Nephron progenitor cell (in vitro differentiated cells): Measurements from ENCODE around the gene TRERF1.

Experiments
- DNase-seq: peaks from one replicate; pipeline ENCODE4 v3.0.0; 2021
- H3K27ac Mint-ChIP-seq: 2 replicates; pipeline ENCODE4 v1.8.0; 2021; ENCODE audit warnings: mild to moderate bottlenecking, moderate library complexity, mixed read lengths
- H3K27me3 Mint-ChIP-seq: 2 replicates; pipeline ENCODE4 v1.8.0; 2021; ENCODE audit warnings: mild to moderate bottlenecking, low read depth, mixed read lengths; ENCODE audit not compliant: poor library complexity
- H3K36me3 Mint-ChIP-seq: 2 replicates; pipeline ENCODE4 v1.8.0; 2021; ENCODE audit warnings: low read depth, mixed read lengths
- H3K4me1 Mint-ChIP-seq: 2 replicates; pipeline ENCODE4 v1.8.0; 2021; ENCODE audit warnings: mixed read lengths
- H3K4me3 Mint-ChIP-seq: 2 replicates; pipeline ENCODE4 v1.8.0; 2021; ENCODE audit warnings: mild to moderate bottlenecking, moderate library complexity, mixed read lengths
- H3K9me3 Mint-ChIP-seq: 2 replicates; pipeline ENCODE4 v1.8.0; 2021; ENCODE audit warnings: mild to moderate bottlenecking, moderate library complexity, mixed read lengths
- TF ChIP-seq, protein P1 (sequence below): fragments of 200-600 bp; sonication (generic); IDR thresholded peaks from 2 replicates; pipeline ENCODE4 v1.5.0; 2021; ENCODE audit warnings: antibody characterized with exemption

Gene TRERF1

GRCh38 chr6:42279966-42280629, 171.6 kb downstream of the TRERF1 start:
- Mint-ChIP-seq H3K36me3 (peaks cover 8% of the 10 kb centered on the region), H3K9me3 (peaks cover 14% of the 10 kb centered on the region), H3K4me1 (peaks cover 41% of the 10 kb centered on the region), H3K4me3 (no peak overlapping the region), H3K27ac (no peak overlapping the region), H3K27me3 (peaks cover 10% of the 10 kb centered on the region)
- no peak for DNase-seq
- TF ChIP-seq, protein P1, sequence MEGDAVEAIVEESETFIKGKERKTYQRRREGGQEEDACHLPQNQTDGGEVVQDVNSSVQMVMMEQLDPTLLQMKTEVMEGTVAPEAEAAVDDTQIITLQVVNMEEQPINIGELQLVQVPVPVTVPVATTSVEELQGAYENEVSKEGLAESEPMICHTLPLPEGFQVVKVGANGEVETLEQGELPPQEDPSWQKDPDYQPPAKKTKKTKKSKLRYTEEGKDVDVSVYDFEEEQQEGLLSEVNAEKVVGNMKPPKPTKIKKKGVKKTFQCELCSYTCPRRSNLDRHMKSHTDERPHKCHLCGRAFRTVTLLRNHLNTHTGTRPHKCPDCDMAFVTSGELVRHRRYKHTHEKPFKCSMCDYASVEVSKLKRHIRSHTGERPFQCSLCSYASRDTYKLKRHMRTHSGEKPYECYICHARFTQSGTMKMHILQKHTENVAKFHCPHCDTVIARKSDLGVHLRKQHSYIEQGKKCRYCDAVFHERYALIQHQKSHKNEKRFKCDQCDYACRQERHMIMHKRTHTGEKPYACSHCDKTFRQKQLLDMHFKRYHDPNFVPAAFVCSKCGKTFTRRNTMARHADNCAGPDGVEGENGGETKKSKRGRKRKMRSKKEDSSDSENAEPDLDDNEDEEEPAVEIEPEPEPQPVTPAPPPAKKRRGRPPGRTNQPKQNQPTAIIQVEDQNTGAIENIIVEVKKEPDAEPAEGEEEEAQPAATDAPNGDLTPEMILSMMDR, result no peak

- H3K27ac Mint-ChIP-seq, result no peak overlapping the region
Observed at GRCh38 chr6:42279144-42279781, 172.5 kb downstream of the TRERF1 start.

DNA sequence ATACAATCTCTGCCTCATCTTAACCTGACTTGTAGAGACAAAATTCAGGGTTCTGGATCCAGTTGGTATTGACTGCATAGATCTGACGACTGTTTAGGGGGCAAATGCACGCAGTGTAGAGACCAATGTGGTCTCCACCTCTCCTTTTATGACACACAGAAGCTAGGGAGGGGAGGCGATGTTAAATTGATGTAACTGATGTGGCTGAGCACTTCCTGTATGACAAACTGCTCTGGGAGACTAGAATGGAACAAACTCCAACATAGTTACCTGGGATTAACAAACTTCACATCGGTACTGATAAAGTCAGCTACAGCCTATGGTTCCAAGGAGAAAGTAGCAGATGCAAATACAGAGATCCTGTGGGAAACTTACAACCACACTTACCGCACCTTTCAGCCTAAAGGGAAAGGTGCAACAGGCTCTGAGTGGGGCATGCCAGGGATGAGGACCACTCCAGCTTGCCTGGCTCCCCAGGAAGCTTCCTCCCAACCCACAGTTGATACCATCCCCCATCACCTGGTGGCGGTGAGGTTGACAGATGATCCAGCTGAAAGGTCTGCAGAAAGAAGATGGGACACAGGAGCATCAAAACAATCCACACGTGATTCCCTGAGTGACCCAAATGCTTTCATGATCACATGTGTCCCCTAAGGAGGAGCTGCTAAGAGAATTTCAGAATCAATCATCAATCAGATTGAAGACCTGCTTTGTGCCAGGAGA, 173.4 kb downstream of the TRERF1 start:
- peaks cover 14% of the 10 kb centered on the region for H3K9me3 Mint-ChIP-seq
- peaks cover 10% of the 10 kb centered on the region for H3K27me3 Mint-ChIP-seq
- TF ChIP-seq, protein P1, result no peak
- no peak for DNase-seq
- H3K4me1 Mint-ChIP-seq, result peaks cover 41% of the 10 kb centered on the region
- peaks cover 8% of the 10 kb centered on the region for H3K36me3 Mint-ChIP-seq
- no peak overlapping the region for H3K4me3 Mint-ChIP-seq
- H3K27ac Mint-ChIP-seq, result no peak overlapping the region

More at GRCh38 chr6:42279144-42279781, 172.5 kb downstream of the TRERF1 start:
- Mint-ChIP-seq H3K9me3 (peaks cover 14% of the 10 kb centered on the region), H3K4me1 (peaks cover 41% of the 10 kb centered on the region), H3K4me3 (no peak overlapping the region), H3K36me3 (peaks cover 8% of the 10 kb centered on the region), H3K27me3 (peaks cover 10% of the 10 kb centered on the region)
- TF ChIP-seq, protein P1, result no peak
- DNase-seq, result no peak

DNA sequence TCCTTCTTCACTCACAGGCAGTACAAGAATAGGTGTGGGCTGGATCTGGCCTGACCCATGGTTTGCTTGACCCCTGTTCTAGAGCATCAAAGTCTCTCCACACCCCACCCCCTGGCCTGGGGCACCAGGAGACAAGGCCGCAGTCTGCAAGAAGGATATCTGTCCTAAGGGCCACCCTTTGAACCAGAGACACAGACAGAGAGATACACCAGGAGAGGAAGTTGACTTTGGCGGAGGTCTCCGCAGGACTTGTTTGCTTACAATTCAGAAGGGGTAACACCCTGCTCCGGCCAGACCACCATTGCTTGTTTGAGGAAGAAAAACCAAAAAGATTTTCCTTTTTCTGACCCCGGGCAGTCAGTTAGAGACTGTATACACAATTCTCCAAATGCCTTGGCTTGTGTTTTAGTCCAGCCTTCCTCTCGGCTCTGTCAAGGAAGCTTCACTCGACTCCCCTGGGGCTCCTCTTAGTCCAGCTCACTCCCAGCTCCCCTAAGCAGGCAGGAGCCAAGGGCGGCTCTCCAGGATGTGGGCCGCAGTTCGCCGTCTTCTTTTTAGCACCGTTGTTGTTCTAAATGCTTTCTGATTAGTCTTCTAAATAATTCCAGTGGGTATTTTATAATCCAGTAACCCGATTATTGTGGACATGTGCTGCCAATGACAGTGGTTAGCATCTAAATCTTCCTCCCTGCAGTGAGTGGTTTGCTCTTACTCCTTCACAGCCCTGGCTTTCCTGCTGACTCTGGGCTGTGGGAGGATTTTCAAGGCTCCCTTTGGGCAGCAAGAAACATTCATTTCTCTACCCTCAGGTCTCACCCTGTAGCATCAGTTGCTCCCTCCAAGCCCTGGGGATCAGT, 175.5 kb downstream of the TRERF1 start:
- Mint-ChIP-seq H3K27ac (peak overlapping the region; percentile 37), H3K36me3 (no peaks in the 10 kb centered on the region), H3K9me3 (no peaks in the 10 kb centered on the region), H3K4me3 (no peak overlapping the region), H3K27me3 (peaks cover 7% of the 10 kb centered on the region), H3K4me1 (peaks cover 38% of the 10 kb centered on the region)
- TF ChIP-seq, protein P1, result no peak
- no peak for DNase-seq

GRCh38 chr6:42275376-42276033, 176.2 kb downstream of the TRERF1 start:
- no peak overlapping the region for H3K27ac Mint-ChIP-seq
- H3K4me3 Mint-ChIP-seq, result no peak overlapping the region
- peaks cover 7% of the 10 kb centered on the region for H3K27me3 Mint-ChIP-seq
- no peaks in the 10 kb centered on the region for H3K36me3 Mint-ChIP-seq
- H3K9me3 Mint-ChIP-seq, result no peaks in the 10 kb centered on the region
- DNase-seq, result no peak
- TF ChIP-seq, protein P1, result no peak
- peaks cover 31% of the 10 kb centered on the region for H3K4me1 Mint-ChIP-seq
